NCI-H2196 (cell line): ENCODE measurements around the gene SLC17A3.

Source experiments
- DNase-seq: peaks from one replicate; lab custom pipeline; 2025; ENCODE audit not compliant: unreplicated experiment; lab: John Stamatoyannopoulos, UW

Gene SLC17A3

DNA sequence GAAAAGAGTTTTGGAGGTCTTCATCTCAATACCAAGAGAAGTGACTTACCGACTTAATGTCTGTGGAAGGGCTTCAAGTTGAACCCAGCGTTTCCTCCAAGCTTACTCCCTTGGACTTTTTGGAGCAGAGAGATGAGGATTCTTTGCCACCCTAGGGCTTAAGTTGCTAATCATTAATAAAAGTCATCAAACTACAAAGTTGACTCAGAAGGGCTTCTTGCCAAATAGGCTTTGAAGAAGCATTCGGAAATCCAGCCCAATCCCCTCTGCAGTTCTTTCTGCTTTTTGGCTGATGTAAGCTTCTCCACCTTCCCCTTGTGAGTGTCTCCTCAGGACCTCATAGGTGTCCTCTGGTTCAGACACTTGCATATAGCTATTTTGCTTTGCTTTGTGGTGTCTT is at the start of gene SLC17A3:
Gene SLC17A3 (minus strand): TSS at position 126 of the 400 bp plus-strand sequence. CDS start 5,856 bp downstream, outside the sequence.
- no peak for DNase-seq

GRCh38 chr6:25922301-25922700 is 48.3 kb upstream of the SLC17A3 start:
- no peak for DNase-seq

- DNase-seq, result no peak
Measured at GRCh38 chr6:25921525-25922203, 47.6 kb upstream of the SLC17A3 start.

GRCh38 chr6:25919657-25920056 is 45.6 kb upstream of the SLC17A3 start:
- no peak for DNase-seq

DNA sequence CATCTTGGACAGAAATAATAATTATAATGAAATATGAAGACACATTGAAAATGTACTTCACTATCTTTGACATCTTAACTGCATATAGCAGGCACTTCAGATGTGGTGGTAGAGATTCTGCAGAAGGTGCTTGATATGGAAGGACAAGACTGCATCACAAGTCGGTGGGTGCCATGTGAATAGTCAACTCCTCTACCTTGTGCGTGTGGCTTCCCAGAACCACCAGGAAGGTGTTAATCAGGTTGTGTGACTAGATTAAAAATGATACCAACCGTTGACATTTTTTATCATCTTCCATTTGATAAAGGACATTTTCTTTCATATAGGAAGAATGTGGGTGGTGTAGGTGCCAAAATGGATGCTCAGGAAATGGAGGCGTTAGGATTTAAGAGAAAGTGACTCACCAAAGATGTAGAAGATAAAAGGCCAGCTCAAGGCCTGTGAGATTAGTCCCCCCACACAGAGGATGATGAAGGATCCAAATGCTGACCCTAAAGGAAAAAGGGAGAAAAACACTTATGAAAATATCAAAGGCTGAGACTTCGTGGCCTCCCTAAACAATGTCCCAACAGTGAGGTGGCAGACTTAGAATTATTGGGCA is 44.1 kb upstream of the SLC17A3 start:
- no peak for DNase-seq

DNA sequence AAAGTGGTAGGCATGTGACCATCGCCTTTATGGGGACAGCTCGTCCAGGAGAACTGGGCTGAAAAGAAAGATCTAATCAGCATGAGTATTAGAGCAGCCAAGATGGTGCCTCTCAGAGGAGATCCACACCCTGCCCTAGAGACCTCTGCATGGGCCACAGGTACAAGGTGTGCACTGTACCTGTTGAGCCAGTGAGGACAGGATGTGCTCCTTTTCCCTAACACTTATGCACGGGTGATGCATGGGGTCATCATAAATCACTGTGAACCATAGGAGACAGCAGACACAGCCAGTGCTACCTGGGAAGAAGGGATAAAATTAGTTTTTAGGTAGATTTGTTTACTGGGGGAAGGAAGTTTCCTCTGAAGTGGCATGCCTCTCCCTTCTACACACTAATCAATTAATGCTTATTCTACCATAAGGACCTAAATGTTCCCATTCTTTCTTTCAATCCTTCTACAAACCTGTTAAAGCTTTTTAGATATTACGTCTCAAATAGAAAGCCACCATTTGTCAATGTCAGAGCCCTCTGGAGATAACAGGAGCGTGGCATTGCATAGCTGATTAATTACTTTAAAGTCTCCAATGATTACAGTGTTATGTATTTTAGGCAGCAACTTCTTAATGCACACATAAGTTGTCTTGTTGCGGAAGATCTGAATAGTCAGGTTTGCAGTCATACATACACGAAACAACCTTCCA is 42.9 kb upstream of the SLC17A3 start:
- DNase-seq, result no peak

- DNase-seq, result no peak
Measured at GRCh38 chr6:25916330-25916729, 42.3 kb upstream of the SLC17A3 start.

DNA sequence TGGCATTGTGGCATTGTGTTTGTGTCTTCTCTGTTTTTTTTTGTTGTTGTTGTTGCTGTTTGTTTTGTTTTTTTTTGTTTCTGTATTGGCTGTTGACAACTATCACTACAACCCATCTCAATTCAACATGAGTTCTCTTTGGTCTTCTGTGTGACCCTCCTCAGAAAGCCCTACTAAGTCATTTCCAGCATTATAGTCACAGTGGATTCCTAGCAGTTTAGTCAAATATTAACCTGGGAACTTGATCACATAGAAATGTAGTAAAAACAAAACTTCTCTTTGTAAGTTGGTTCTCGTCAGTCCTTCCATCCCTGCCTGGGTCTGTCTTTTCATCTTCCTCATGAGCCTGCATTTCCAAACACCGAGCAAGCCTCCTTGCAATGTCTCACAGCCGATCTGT is 39.7 kb upstream of the SLC17A3 start:
- no peak for DNase-seq

GRCh38 chr6:25911351-25911750 is 37.3 kb upstream of the SLC17A3 start:
- no peak for DNase-seq

DNA sequence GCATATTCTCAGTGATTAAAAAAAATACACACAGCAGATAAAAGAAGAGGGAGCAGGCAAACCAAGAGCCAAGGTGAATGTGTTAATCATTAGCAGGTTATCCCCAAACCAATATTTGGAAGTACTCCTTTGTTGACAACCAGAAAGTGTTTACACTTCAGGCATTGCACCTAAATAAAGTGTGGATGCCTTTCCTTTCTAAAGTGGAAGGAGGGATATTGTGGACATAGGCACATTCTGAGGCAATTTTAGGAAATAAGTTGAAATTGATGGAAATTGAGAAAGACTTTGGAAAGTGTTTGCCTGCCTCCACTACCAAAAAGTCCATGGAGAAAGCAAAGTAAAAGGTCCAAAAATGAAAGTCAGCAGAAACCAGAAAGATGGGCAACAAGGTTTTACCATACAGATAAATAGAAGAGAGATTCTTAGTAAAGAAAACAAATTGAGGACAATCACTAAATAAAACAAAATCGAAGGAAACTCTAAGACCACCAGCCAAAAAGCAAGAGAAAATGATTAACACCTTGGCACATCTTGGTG is 33.5 kb upstream of the SLC17A3 start:
- DNase-seq, result no peak

DNA sequence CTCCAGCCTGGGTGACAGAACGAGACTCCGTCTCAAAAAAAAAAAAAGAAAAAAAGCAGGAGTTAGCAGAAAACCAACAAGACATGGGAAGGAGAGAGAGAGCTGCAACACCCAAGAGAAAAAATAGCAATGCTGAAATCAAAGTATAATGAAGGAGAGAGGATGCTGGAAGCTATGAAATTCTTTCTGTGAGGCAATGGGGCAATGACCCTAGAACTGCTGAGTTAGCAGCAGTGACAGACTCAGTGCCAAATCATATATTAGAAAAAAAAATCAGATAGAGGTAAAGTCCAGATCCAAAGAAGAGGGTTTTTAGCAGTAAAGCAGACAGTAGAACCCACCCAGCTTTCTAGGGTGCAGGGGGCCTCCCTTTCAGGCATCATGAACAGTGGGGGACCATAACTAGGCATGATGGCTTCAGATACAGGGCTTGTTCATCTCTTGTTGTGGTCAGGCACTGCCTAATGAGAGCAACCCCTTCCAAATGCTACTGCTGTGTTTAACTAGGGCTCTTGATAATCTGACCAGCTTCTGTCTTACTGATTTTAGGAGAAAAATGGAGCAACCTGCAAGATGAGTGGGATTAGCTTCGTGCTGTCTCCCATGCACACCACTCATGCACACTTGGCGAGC is 29.5 kb upstream of the SLC17A3 start:
- DNase-seq, result no peak

GRCh38 chr6:25902071-25902470 is 28.0 kb upstream of the SLC17A3 start:
- DNase-seq, result no peak

- no peak for DNase-seq
Measured at GRCh38 chr6:25900843-25901242, 26.8 kb upstream of the SLC17A3 start.

DNA sequence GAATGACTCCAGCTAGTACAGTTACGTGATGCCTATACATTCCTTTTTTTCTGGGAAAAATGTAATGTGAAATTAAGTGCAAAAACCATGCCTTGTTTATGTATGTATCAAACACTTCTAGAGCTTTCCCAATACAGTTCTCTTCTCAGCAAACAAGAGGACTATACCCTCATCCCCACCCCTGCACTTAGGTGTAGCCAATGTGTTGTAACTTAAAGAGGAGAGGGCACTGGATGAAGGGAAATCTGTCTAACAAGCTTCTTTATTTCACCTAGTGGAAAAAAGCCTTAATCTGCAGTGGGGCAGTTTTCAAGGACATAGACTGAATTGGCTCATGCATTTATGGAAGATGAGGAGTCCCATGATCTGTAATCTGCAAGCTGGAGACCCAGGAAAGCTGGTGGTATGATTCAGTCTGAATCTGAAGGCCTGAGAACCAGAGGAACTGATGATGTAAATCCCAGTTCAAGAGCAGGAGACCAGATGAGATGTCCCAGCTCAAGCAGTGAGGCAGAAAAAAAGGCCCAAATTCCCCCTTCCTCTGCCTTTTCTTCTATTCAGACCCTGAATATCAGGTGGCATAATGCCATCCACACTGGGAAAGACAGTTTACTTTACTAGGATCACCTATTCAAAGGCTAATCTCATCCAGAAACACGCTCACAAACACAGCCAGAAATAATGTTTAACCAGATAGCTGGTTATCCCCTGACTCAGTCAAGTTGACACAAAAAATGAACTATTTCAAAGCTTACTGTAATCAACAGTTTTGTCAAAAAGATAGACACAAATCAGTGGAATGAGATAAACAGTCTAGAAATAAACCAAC is 25.8 kb upstream of the SLC17A3 start:
- DNase-seq, result no peak

- no peak for DNase-seq
Measured at GRCh38 chr6:25899123-25899522, 25.1 kb upstream of the SLC17A3 start.

GRCh38 chr6:25898289-25898977 is 24.4 kb upstream of the SLC17A3 start:
- no peak for DNase-seq

DNA sequence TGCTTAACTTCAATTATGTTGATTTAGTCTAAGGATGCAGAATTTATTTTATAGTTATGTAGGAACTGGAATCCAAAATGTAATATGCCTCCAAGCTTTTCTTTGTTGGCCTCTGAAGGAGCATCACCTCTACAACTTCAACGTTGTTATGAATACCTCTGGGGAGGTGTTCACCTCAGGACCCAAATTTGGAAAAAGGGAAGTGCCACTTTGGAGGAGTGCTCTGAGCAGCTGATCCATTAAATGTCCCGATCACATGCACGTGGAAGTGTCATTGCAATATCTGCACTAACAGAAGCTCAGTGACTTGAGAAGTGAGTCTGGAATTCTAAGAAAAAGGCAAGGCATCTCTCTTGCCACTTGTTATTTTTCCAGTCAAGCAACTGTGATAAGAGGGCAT is 22.2 kb upstream of the SLC17A3 start:
- no peak for DNase-seq

DNA sequence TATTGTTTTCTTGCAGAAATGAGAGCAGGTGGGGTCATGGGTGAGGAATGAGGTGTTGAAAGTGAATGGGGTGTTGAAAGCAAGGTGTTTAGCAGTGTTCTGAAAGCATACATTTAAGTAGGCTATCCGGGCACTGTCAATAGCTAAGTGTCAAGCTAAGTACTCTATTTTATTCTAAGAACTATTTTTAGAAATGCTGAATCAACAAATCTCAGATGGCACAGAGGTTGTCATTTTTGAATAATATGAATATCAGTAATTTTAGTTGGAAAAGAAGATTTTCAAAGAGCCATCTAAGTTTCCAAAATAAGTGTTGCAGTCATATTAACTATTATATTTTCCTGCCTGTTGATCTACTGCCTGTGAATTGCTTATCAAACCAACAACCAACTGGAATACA is 21.7 kb upstream of the SLC17A3 start:
- DNase-seq, result no peak

GRCh38 chr6:25893778-25894177 is 19.7 kb upstream of the SLC17A3 start:
- DNase-seq, result no peak

DNA sequence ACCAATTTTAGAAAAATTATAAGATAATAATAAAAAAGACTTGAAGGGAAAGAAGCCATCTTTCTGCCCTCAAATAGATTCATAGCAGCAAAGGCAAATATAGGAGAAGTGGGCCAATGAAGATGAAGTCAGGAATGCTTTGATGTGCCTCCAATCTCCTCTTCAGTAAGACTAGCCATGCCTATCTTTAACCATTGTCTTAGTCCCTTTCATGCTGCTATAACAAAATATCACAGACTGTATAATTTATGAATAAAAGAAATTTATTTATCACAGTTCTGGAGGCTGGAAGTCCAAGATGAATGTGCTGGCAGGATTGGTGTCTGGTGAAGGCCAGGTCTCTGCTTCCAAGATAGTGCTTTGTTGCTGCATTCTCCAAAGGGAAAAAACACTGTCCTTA is 18.8 kb upstream of the SLC17A3 start:
- no peak for DNase-seq
